Naive thymus-derived CD4-positive, alpha-beta T cell (primary cell): Measurements from ENCODE around the gene KIFBP. TPM values are rescaled to one million over a fixed set of nuclear protein-coding genes. Genes with fewer than 3 reads are reported as not detected.
A peak's percentile ranks its signal among the peaks of the same experiment; 100 is the strongest.

Source experiments
- ATAC-seq: fragments of 150-1000 bp; cut with Tn5 transposase; 2 replicates; pipeline ENCODE4 v1.10.0; 2021; ENCODE audit warnings: mild to moderate bottlenecking, moderate library complexity
- CTCF ChIA-PET: fragments of 350-600 bp; sonication (Branson Sonifier 250); formaldehyde crosslinking; loops from one replicate; lab custom pipeline; 2021; ENCODE audit warnings: antibody characterized with exemption; lab: Charles Lee
- POLR2A ChIA-PET: fragments of 350-600 bp; sonication (Branson Sonifier 250); formaldehyde crosslinking; loops from one replicate; lab custom pipeline; 2021; ENCODE audit warnings: antibody characterized with exemption, inconsistent platforms; lab: Charles Lee
- DNase-seq, 9 donors: peaks; one replicate each; pipeline versions ENCODE4 v3.0.0 to v3.0.0-alpha.2; 2020 to 2022; ENCODE audit warnings: mixed read lengths in 1 of 9
- H3K27ac ChIP-seq: one replicate; pipeline ENCODE4 v1.7.0; 2013; ENCODE audit warnings: mild to moderate bottlenecking, low read depth, low read length, moderate library complexity
- H3K27me3 ChIP-seq, 2 donors: one replicate each; pipeline ENCODE4 v1.7.0; 2013; ENCODE audit warnings: low read length in 2 of 2, mild to moderate bottlenecking in 2 of 2, moderate library complexity in 2 of 2; ENCODE audit not compliant: control insufficient read depth in 2 of 2, insufficient read depth in 2 of 2
- H3K36me3 ChIP-seq, 3 experiments: 1 replicate in 2 of 3; 2 replicates in 1 of 3; pipeline ENCODE4 v1.7.0; 2013; ENCODE audit warnings: low read length in 3 of 3, mild to moderate bottlenecking in 3 of 3, moderate library complexity in 1 of 3; ENCODE audit not compliant: insufficient read depth in 3 of 3, control insufficient read depth in 2 of 3
- H3K4me1 ChIP-seq, 2 donors: one replicate each; pipeline ENCODE4 v1.7.0; 2013; ENCODE audit warnings: low read length in 2 of 2, mild to moderate bottlenecking in 2 of 2, moderate library complexity in 1 of 2; ENCODE audit not compliant: control insufficient read depth in 2 of 2, insufficient read depth in 2 of 2
- H3K4me3 ChIP-seq: 2 replicates; pipeline ENCODE4 v1.7.0; 2013; ENCODE audit warnings: mild to moderate bottlenecking, low read length
- H3K9me3 ChIP-seq, 3 experiments: 1 replicate in 2 of 3; 2 replicates in 1 of 3; pipeline ENCODE4 v1.7.0; 2013; ENCODE audit warnings: low read length in 3 of 3; ENCODE audit not compliant: control insufficient read depth in 2 of 3
- H3K27ac Mint-ChIP-seq, 9 donors: one replicate each; pipeline ENCODE4 v1.8.0; 2020 to 2022; ENCODE audit warnings: mixed read lengths in 9 of 9, mild to moderate bottlenecking in 8 of 9, moderate library complexity in 5 of 9, inconsistent platforms in 2 of 9
- H3K27me3 Mint-ChIP-seq, 5 donors: one replicate each; pipeline ENCODE4 v1.8.0; 2021 to 2022; ENCODE audit warnings: mixed read lengths in 5 of 5, mild to moderate bottlenecking in 1 of 5
- H3K36me3 Mint-ChIP-seq, 5 donors: one replicate each; pipeline ENCODE4 v1.8.0; 2020 to 2022; ENCODE audit warnings: mixed read lengths in 5 of 5, mild to moderate bottlenecking in 3 of 5, inconsistent platforms in 1 of 5
- H3K4me1 Mint-ChIP-seq, 7 donors: one replicate each; pipeline ENCODE4 v1.8.0; 2020 to 2022; ENCODE audit warnings: mixed read lengths in 7 of 7, mild to moderate bottlenecking in 3 of 7, inconsistent platforms in 1 of 7
- H3K4me3 Mint-ChIP-seq, 10 donors: one replicate each; pipeline ENCODE4 v1.8.0; 2020 to 2022; ENCODE audit warnings: mild to moderate bottlenecking in 10 of 10, mixed read lengths in 10 of 10, moderate library complexity in 6 of 10, inconsistent platforms in 2 of 10
- H3K9me3 Mint-ChIP-seq, 11 donors: one replicate each; pipeline ENCODE4 v1.8.0; 2020 to 2022; ENCODE audit warnings: mixed read lengths in 11 of 11, mild to moderate bottlenecking in 4 of 11, inconsistent platforms in 1 of 11, moderate library complexity in 1 of 11
- intact Hi-C, 2 donors: fragments of 100-400 bp; cut with micrococcal nuclease; formaldehyde crosslinking; loops; one replicate each; pipeline ENCODE4 v1.15.1; 2023
- polyA plus RNA-seq, 2 donors: library from polyadenylated mRNA; unstranded; fragments of 300-500 nt; fragmentation: Illumina TruSeq; gene quantifications; one replicate each; pipeline ENCODE4 v1.2.3, GENCODE V29; 2021
- total RNA-seq, 6 experiments: library from RNA in 5 of 6; stranded (reverse) in 5 of 6; gene quantifications; 1 replicate in 5 of 6; 2 replicates in 1 of 6; pipeline ENCODE4 v1.2.3 and lab custom pipeline; 2021 to 2026

Gene KIFBP
- total and polyA plus RNA-seq, 7 experiments from 2014 or later, result 4.5 to 18.1 (median 6.9) TPM

DNA sequence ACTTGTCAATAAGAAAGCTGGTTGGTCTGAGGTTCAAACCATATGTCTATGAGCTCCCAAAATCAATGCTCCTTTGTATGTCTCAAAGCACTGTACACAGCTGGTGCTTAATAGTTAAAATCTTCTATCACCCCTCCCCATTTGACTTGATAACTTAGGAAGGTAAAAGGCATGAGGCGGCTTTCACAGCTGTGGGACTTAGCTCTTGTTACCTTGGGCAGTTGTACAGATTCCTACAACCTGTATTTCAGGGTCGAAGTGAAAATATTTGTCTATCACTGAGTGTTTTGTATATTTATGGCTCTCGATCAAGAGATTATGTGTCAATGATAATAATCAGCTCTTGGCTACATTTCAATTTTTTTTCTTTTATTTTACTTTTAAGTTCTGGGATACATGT is 992 bp upstream of the KIFBP start:
- Mint-ChIP-seq H3K4me3 (peak overlapping the region in 9 of 10 donors; percentile 94 to 100 (median 99)), H3K4me1 (peaks cover 24 to 54% (median 45%) of the 10 kb centered on the region in 7 donors), H3K27ac (peak overlapping the region in 6 of 9 donors; percentile 19 to 98 (median 86)), H3K27me3 (peaks cover 0 to 2% (median 0%) of the 10 kb centered on the region in 5 donors), H3K9me3 (peaks cover 0 to 3% (median 0%) of the 10 kb centered on the region in 11 donors), H3K36me3 (peaks cover 0 to 13% (median 6%) of the 10 kb centered on the region in 5 donors)
- Histone ChIP-seq H3K4me1 (peaks cover 13 to 15% of the 10 kb centered on the region in 2 donors), H3K36me3 (peaks cover 10 to 22% (median 13%) of the 10 kb centered on the region in 3 experiments), H3K9me3 (no peaks in the 10 kb centered on the region), H3K4me3 (no peak overlapping the region), H3K27ac (no peak overlapping the region), H3K27me3 (no peaks in the 10 kb centered on the region)
- intact Hi-C loops, result loop anchor here (1.0 to 5.0 kb wide), 13 partner anchors 17 to 460 kb away; partner anchors contain the start of genes DDX21 (in 1 of the 2), DDX50 (in 1 of the 2), SLC25A16 (in 1 of the 2) and SRGN (in 1 of the 2)
- DNase-seq (no peak), ATAC-seq (no peak)
- POLR2A ChIA-PET, result interaction anchor here (0.5 to 1.8 kb wide), 7 partner anchors 8 to 403 kb away, joined by 3 to 5 read pairs (median 3); partner anchors contain the start of genes SRGN and SUPV3L1
- CTCF ChIA-PET, result interaction anchor here (0.6 to 2.8 kb wide), 7 partner anchors 17 to 1048 kb away, joined by 3 to 11 read pairs (median 4); no protein-coding TSS in a partner anchor

DNA sequence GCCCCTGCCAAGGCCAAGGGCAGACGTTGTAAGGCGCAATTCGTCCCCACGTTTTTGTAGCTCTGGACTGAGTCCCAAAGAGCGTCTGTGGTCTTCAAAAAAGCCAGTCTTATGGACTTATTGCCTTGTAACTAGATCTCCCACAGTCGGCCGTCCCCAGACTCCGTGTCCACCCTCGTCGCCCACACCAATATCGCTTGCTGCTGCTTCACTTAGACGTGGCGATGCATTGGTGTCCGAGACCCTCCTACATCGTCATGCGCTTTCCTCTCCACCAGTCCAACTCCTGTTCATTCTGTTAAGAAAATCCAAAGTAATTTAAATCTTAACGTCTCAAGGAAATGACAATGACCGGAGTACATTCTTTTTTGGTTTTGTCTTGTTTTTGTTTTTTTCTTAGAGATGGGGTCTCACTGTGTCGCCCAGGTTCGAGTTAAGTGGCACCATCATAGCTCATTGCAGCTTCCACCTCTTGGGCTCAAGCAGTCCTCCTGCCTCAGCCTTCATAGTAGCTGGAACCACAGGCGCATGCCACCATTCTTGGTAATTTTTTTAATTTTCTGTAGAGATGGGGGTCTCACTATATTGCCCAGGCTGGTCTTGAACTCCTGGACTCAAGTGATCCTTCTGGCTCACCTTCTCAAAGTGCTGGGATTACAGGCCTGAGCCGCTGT is 851 bp downstream of the KIFBP start:
- peaks cover 0 to 13% (median 0%) of the 10 kb centered on the region in 5 donors for H3K36me3 Mint-ChIP-seq
- Histone ChIP-seq H3K36me3 (peaks cover 0 to 6% (median 4%) of the 10 kb centered on the region in 3 experiments), H3K27me3 (no peaks in the 10 kb centered on the region), H3K4me3 (peak overlapping the region; percentile 89), H3K9me3 (no peaks in the 10 kb centered on the region), H3K27ac (peak overlapping the region; percentile 82), H3K4me1 (peaks cover 15 to 20% of the 10 kb centered on the region in 2 donors)
- intact Hi-C loops, result loop anchor here (2.0 to 5.0 kb wide), 3 partner anchors 21 to 403 kb away; no protein-coding TSS in a partner anchor
- CTCF ChIA-PET, result interaction anchor here (0.6 to 1.0 kb wide), 5 partner anchors 18 to 135 kb away, joined by 3 to 4 read pairs (median 3); no protein-coding TSS in a partner anchor
- peaks cover 0 to 2% (median 0%) of the 10 kb centered on the region in 5 donors for H3K27me3 Mint-ChIP-seq
- peaks cover 0 to 3% (median 0%) of the 10 kb centered on the region in 11 donors for H3K9me3 Mint-ChIP-seq
- peak overlapping the region; percentile 94 to 100 (median 99) for H3K4me3 Mint-ChIP-seq
- DNase-seq (no peak), ATAC-seq (no peak)
- H3K4me1 Mint-ChIP-seq, result peaks cover 32 to 71% (median 60%) of the 10 kb centered on the region in 7 donors
- POLR2A ChIA-PET, result interaction anchor here (0.6 to 1.2 kb wide), 4 partner anchors 34 to 136 kb away, joined by 3 to 6 read pairs (median 4); partner anchors contain the start of gene DDX21
- peak overlapping the region; percentile 79 to 98 (median 93) for H3K27ac Mint-ChIP-seq

DNA sequence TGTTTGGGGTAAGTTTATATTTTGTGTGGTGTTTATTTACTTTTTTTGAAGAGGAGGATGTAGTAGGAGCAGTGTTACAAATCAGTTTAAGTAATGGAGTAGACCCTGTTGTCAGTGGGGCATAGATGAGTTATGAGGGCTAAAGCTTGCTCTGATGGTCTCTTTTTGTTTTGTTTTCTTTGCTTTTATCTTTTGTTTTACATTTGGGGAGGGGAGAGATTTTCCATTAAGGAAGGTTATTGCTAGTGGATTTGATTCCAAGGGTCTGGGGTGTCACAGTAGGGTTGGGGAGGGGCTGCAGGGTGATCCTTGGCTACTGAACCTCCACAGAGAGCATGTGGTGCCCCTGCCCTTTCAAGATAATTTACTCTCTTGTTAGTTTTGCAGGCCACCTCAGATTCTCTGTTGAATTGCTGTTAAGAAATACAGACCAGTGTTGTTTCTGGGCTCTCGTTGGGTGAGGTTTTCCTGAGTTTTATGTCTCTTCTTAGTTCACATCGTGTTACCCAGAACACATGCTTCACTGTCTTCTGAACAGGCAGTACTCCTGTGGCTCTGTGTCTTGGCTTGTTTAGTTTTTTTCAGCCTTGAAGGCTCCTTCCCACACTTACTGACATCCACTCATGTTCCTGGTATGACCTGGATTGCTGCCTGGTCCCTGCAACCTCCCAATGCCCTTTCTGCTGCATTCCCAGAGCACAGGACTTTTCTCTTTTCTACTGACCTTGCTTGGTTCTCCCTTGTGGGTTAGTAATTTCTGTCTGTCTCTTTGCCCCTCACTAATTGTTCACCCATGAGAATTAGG is 4.2 kb downstream of the KIFBP start:
- peaks cover 0 to 3% (median 0%) of the 10 kb centered on the region in 11 donors for H3K9me3 Mint-ChIP-seq
- no peak for ATAC-seq
- H3K27ac ChIP-seq, result no peak overlapping the region
- intact Hi-C loops, result no loop called here
- H3K27ac Mint-ChIP-seq, result peak overlapping the region in 8 of 9 donors; percentile 1 to 69 (median 34)
- DNase-seq, result no peak
- H3K9me3 ChIP-seq, result no peaks in the 10 kb centered on the region
- ChIA-PET POLR2A (interaction anchor here (0.8 to 1.2 kb wide), 2 partner anchors 91 to 99 kb away, joined by 3 to 4 read pairs; no protein-coding TSS in a partner anchor), CTCF (no interaction called here)
- peaks cover 15 to 20% of the 10 kb centered on the region in 2 donors for H3K4me1 ChIP-seq
- H3K4me3 ChIP-seq, result no peak overlapping the region
- H3K4me3 Mint-ChIP-seq, result peak overlapping the region in 8 of 10 donors; percentile 2 to 45 (median 32)
- peaks cover 41 to 77% (median 71%) of the 10 kb centered on the region in 7 donors for H3K4me1 Mint-ChIP-seq
- H3K36me3 Mint-ChIP-seq, result peaks cover 0 to 10% (median 0%) of the 10 kb centered on the region in 5 donors
- peaks cover 0 to 2% (median 0%) of the 10 kb centered on the region in 5 donors for H3K27me3 Mint-ChIP-seq
- no peaks in the 10 kb centered on the region for H3K27me3 ChIP-seq
- peaks cover 0 to 5% (median 0%) of the 10 kb centered on the region in 3 experiments for H3K36me3 ChIP-seq

DNA sequence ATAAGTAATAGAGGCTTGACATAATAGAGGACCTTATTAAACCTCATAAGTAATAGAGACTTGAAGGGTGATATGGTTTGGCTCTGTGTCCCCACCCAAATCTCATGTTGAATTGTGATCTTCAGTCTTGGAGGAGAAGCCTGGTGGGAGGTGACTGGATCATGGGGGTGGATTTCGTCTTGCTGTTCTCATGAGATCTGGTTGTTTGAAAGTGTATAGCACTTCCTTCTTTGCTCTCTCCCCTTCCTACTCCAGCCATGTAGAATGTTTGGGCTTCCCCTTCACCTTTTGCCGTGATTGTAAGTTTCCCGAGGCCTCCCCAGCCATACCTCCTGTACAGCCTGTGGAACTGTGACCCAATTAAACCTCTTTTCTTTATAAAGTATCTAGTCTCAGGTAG is 8.6 kb downstream of the KIFBP start:
- ATAC-seq (no peak), DNase-seq (no peak)
- Mint-ChIP-seq H3K27ac (peak overlapping the region; percentile 18 to 87 (median 45)), H3K27me3 (no peaks in the 10 kb centered on the region), H3K36me3 (peaks cover 0 to 14% (median 0%) of the 10 kb centered on the region in 5 donors), H3K4me1 (peaks cover 21 to 41% (median 36%) of the 10 kb centered on the region in 7 donors), H3K4me3 (peak overlapping the region in 1 of 10 donors; percentile 63), H3K9me3 (no peaks in the 10 kb centered on the region)
- ChIA-PET CTCF (no interaction called here), POLR2A (no interaction called here)
- Histone ChIP-seq H3K4me3 (no peak overlapping the region), H3K36me3 (peaks cover 0 to 3% (median 0%) of the 10 kb centered on the region in 3 experiments), H3K27ac (peak overlapping the region; percentile 13), H3K4me1 (peaks cover 0 to 8% of the 10 kb centered on the region in 2 donors), H3K9me3 (no peaks in the 10 kb centered on the region), H3K27me3 (no peaks in the 10 kb centered on the region)
- intact Hi-C loops, result no loop called here

DNA sequence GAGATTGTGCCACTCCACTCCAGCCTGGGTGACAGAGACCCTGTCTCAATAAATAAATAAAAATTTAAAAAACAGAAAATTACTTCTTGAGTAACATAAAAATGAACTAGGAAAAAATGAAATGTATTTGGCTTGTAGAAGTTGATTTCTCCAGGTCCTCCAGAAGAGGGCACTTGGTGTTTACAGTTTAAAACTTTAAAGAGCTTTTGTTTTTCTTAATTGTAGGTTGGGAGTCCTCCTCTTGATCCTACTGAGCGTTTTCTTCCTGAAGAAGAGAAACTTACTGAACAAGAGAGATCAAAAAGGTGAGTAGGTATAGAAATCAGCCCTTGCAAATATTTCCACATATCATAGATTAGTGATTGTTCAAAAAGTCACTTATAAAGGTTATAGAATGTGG is 16.2 kb downstream of the KIFBP start:
- ATAC-seq (peak; percentile 74), DNase-seq (peak in 7 of 9 donors; percentile 42 to 72 (median 60))
- ChIA-PET CTCF (interaction anchor here (0.9 to 13.6 kb wide), 9 partner anchors 18 to 200 kb away, joined by 3 to 186 read pairs (median 6); no protein-coding TSS in a partner anchor), POLR2A (interaction anchor here (1.1 to 4.4 kb wide), 4 partner anchors 84 to 119 kb away, joined by 3 to 49 read pairs (median 14); partner anchors contain the start of genes SRGN and VPS26A)
- peaks cover 0 to 13% (median 5%) of the 10 kb centered on the region in 5 donors for H3K36me3 Mint-ChIP-seq
- no peaks in the 10 kb centered on the region for H3K27me3 Mint-ChIP-seq
- intact Hi-C loops, result loop anchor here (1.0 to 5.0 kb wide), 10 partner anchors 17 to 502 kb away; partner anchors contain the start of gene KIFBP (in 1 of the 2)
- H3K9me3 Mint-ChIP-seq, result no peaks in the 10 kb centered on the region
- Histone ChIP-seq H3K4me1 (peaks cover 0 to 3% of the 10 kb centered on the region in 2 donors), H3K9me3 (no peaks in the 10 kb centered on the region), H3K27me3 (no peaks in the 10 kb centered on the region), H3K4me3 (no peak overlapping the region), H3K36me3 (peaks cover 0 to 24% (median 7%) of the 10 kb centered on the region in 3 experiments), H3K27ac (no peak overlapping the region)
- no peak overlapping the region for H3K4me3 Mint-ChIP-seq
- H3K27ac Mint-ChIP-seq, result peak overlapping the region in 4 of 9 donors; percentile 23 to 43 (median 28)
- H3K4me1 Mint-ChIP-seq, result peaks cover 0 to 11% (median 5%) of the 10 kb centered on the region in 7 donors
